ENCODE results near the gene PHF21B.

Gene PHF21B

DNA sequence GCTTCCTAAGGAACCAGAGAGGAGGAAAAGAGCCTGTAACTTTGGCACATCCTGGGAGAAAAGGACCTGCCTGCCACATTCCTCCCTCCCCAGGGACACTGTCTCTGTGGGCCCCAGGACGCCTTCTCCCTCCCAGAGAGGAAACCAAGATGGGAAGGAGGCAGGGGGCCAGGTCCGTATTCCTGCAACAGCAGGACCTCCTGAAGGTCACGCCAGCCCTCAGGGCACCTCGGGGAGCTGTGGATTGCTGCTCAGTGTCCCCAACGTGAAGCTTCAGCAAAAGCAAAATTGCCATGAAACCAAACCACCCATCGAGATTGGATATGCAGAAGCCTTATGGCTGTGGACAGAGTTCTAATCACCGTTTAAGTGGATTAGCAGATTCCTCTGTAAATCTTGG, 170.7 kb downstream of the PHF21B start:
- H3K36me3 ChIP-seq (ENCODE audit: control insufficient read depth, insufficient read depth, low read length), result no peaks in the 10 kb centered on the region
- H3K27ac ChIP-seq (ENCODE audit: insufficient read depth, low read depth, low read length, poor library complexity, severe bottlenecking), result no peak overlapping the region
- H3K27me3 ChIP-seq (ENCODE audit: control insufficient read depth, insufficient read depth, low read length, poor library complexity, severe bottlenecking), result no peaks in the 10 kb centered on the region
- 84 to 85% methylated on average over 7 of the region's 7 CpGs for WGBS, 2 experiments
- no peak overlapping the region for H3K4me3 ChIP-seq (ENCODE audit: insufficient read depth, low read depth, low read length)
- H3K4me1 ChIP-seq (ENCODE audit: control insufficient read depth, insufficient read depth, low read length), result no peaks in the 10 kb centered on the region
- H3K9me3 ChIP-seq (ENCODE audit: control insufficient read depth, low read length), result no peaks in the 10 kb centered on the region

DNA sequence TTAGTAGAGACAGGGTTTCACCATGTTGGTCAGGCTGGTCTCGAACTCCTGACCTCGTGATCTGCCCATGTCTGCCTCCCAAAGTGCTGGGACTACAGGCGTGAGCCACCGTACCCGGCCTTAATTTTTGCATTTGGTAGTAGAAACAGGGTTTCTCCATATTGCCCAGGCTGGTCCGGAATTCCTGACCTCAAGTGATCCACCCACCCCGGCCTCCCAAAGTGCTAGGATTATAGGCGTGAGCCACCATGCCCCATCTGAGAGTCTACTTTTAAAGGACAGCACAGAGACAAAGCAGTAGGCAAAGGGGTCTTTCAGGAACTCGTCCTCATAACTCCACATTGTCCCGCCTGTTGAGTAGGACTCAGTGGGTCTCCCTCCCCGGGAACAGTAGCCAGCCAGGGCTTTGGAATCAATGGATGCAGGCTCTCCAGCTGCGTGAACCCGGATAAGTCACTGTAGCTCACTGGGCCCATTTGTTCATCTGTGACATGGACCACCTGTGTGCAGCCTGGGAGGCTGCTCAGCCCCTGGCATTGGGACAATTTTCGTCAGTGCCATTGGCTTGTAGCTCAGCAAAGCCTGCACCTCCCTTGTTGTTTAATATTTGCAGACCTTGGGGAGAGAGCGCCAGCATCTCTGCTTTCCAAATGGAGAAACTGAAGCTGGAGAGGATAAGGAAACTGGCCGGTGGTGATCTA, 171.3 kb downstream of the PHF21B start:
- Histone ChIP-seq H3K27ac (ENCODE audit: insufficient read depth, low read depth, low read length, poor library complexity, severe bottlenecking) (no peak overlapping the region), H3K4me3 (ENCODE audit: insufficient read depth, low read depth, low read length) (no peak overlapping the region), H3K27me3 (ENCODE audit: control insufficient read depth, insufficient read depth, low read length, poor library complexity, severe bottlenecking) (no peaks in the 10 kb centered on the region), H3K4me1 (ENCODE audit: control insufficient read depth, insufficient read depth, low read length) (no peaks in the 10 kb centered on the region), H3K36me3 (ENCODE audit: control insufficient read depth, insufficient read depth, low read length) (no peaks in the 10 kb centered on the region), H3K9me3 (ENCODE audit: control insufficient read depth, low read length) (no peaks in the 10 kb centered on the region)
- 88 to 93% methylated on average over 16 of the region's 16 CpGs for WGBS, 2 experiments

DNA sequence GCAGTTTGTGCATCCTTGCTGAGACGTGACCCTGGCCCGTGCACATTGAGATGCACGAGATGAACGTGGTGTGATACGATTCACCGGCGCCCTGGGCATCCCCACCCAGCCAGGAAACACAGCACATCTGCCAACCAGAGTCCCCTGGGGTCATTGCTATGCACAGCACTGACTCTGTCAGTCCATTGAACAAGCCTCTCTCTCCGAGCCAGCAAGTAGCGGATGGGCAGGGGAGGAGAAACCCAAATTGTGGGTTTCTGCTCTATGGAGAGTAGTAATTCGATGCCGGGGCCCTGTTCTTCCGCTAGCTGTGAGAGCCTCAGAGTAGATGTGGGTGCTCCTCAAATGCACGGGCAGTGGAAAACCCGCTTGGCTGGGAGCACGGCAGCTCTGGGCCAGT, 172.3 kb downstream of the PHF21B start:
- Histone ChIP-seq H3K27me3 (ENCODE audit: control insufficient read depth, insufficient read depth, low read length, poor library complexity, severe bottlenecking) (no peaks in the 10 kb centered on the region), H3K27ac (ENCODE audit: insufficient read depth, low read depth, low read length, poor library complexity, severe bottlenecking) (no peak overlapping the region), H3K4me3 (ENCODE audit: insufficient read depth, low read depth, low read length) (no peak overlapping the region), H3K36me3 (ENCODE audit: control insufficient read depth, insufficient read depth, low read length) (no peaks in the 10 kb centered on the region), H3K4me1 (ENCODE audit: control insufficient read depth, insufficient read depth, low read length) (no peaks in the 10 kb centered on the region), H3K9me3 (ENCODE audit: control insufficient read depth, low read length) (no peaks in the 10 kb centered on the region)
- WGBS, 2 experiments, result 85% methylated on average over 15 of the region's 15 CpGs

DNA sequence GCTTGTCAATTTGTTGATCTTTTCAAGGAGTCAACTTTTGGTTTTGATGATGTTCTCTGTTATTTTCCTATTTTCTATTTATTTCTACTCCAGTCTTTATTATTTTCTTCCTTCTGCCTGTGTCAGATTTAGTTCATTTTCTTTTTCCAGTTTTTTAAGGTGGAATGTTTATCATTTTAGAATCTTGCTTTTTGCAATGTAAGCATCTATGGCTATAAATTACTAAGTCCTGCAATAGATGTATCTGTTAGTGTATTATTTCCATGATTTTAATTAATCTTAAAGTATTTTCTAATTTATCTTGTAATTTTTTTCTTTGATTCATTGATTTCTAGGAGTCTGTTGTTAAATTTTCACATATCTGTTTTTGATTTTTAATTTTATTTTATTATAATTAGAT, 175.7 kb downstream of the PHF21B start:
- H3K27ac ChIP-seq (ENCODE audit: insufficient read depth, low read depth, low read length, poor library complexity, severe bottlenecking), result no peak overlapping the region
- no peaks in the 10 kb centered on the region for H3K27me3 ChIP-seq (ENCODE audit: control insufficient read depth, insufficient read depth, low read length, poor library complexity, severe bottlenecking)
- no peaks in the 10 kb centered on the region for H3K36me3 ChIP-seq (ENCODE audit: control insufficient read depth, insufficient read depth, low read length)
- H3K4me1 ChIP-seq (ENCODE audit: control insufficient read depth, insufficient read depth, low read length), result no peaks in the 10 kb centered on the region
- no peak overlapping the region for H3K4me3 ChIP-seq (ENCODE audit: insufficient read depth, low read depth, low read length)
- no peaks in the 10 kb centered on the region for H3K9me3 ChIP-seq (ENCODE audit: control insufficient read depth, low read length)

DNA sequence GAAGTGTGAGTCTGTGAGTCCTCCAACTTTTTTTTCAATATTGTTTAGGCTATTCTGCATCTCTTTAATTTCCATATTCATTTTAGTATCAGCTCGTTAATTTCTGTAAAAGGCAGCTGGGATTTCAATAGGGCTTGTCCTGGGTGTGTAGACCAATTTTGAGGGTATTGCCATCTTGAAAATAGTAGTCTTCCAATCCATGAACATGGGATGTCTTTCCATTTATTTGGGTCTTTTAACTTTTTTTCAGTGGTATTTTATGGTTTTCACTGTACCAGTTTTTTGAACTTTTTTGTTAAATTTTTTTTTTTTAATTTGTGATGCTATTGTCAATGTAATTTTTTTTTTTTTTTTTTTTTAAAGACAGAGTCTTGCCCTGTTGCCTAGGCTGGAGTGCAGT, 177.9 kb downstream of the PHF21B start:
- WGBS, 2 experiments, result 83 to 94% methylated on average over 1 of the region's 1 CpG

More for the DNA sequence above, 177.9 kb downstream of the PHF21B start:
- Histone ChIP-seq H3K27ac (ENCODE audit: insufficient read depth, low read depth, low read length, poor library complexity, severe bottlenecking) (no peak overlapping the region), H3K4me3 (ENCODE audit: insufficient read depth, low read depth, low read length) (no peak overlapping the region), H3K4me1 (ENCODE audit: control insufficient read depth, insufficient read depth, low read length) (no peaks in the 10 kb centered on the region), H3K9me3 (ENCODE audit: control insufficient read depth, low read length) (no peaks in the 10 kb centered on the region), H3K36me3 (ENCODE audit: control insufficient read depth, insufficient read depth, low read length) (no peaks in the 10 kb centered on the region), H3K27me3 (ENCODE audit: control insufficient read depth, insufficient read depth, low read length, poor library complexity, severe bottlenecking) (no peaks in the 10 kb centered on the region)

Data from ectodermal cell (in vitro differentiated cells).